SIG-M5 treated with dmso at 0.1 percent for 504 hours (cell line): ENCODE results near the gene KRTAP9-8.
"Not testable (repeated sequence)": the region's sequence is repeated elsewhere in the genome, so short reads cannot be mapped to it uniquely, and the experiment has no call there.

Experiments used
- DNase-seq: peaks from one replicate; lab custom pipeline; 2025; ENCODE audit not compliant: unreplicated experiment; lab: John Stamatoyannopoulos, UW

KRTAP9-8 gene

DNA sequence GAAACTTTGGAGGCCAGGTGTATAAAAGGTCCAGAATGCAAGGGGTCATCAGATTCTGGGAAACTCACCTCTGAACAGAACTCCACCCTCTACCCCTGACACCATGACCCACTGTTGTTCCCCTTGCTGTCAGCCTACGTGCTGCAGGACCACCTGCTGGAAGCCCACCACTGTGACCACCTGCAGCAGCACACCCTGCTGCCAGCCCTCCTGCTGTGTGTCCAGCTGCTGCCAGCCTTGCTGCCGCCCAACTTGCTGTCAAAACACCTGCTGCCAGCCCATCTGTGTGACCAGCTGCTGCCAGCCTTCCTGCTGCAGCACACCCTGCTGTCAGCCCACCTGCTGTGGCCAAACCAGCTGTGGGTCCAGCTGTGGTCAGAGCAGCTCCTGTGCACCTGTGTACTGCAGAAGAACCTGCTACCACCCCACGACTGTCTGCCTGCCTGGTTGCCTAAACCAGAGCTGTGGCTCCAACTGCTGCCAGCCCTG, at the start of gene KRTAP9-8:
Gene KRTAP9-8, plus strand, starts transcription at position 51 of the 489 bp plus-strand sequence. Its CDS starts 53 bp downstream, at position 104.
- DNase-seq = not testable (repeated sequence)

DNA sequence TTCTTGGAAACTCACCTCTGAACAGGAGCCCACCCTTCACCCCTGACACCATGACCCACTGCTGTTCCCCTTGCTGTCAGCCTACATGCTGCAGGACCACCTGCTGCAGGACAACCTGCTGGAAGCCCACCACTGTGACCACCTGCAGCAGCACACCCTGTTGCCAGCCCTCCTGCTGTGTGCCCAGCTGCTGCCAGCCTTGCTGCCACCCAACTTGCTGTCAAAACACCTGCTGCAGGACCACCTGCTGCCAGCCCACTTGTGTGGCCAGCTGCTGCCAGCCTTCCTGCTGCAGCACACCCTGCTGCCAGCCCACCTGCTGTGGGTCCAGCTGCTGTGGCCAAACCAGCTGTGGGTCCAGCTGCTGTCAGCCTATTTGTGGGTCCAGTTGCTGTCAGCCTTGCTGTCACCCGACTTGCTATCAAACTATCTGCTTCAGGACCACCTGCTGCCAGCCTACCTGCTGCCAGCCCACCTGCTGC, 47.9 kb upstream of the KRTAP9-8 start, which contains the start of gene KRTAP9-1:
Gene KRTAP9-1, plus strand, starts transcription at position 51 of the 482 bp plus-strand sequence. Its CDS starts 0 bp downstream, at position 51.
- DNase-seq = not testable (repeated sequence)

DNA sequence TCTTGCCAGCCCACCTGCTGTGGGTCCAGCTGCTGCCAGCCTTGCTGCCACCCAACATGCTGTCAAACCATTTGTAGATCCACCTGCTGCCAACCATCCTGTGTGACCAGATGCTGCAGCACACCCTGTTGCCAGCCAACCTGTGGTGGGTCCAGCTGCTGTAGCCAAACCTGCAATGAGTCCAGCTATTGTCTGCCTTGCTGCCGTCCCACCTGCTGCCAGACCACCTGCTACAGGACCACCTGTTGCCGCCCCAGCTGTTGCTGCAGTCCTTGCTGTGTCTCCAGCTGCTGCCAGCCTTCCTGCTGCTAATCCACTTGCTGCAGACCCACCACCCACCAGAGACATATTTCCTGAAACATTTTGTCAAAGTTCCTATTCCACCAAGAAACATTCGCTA, 47.5 kb upstream of the KRTAP9-8 start:
- DNase-seq = no peak

GRCh38 chr17:41196068-41196467, 41.7 kb upstream of the KRTAP9-8 start:
- DNase-seq = no peak

DNA sequence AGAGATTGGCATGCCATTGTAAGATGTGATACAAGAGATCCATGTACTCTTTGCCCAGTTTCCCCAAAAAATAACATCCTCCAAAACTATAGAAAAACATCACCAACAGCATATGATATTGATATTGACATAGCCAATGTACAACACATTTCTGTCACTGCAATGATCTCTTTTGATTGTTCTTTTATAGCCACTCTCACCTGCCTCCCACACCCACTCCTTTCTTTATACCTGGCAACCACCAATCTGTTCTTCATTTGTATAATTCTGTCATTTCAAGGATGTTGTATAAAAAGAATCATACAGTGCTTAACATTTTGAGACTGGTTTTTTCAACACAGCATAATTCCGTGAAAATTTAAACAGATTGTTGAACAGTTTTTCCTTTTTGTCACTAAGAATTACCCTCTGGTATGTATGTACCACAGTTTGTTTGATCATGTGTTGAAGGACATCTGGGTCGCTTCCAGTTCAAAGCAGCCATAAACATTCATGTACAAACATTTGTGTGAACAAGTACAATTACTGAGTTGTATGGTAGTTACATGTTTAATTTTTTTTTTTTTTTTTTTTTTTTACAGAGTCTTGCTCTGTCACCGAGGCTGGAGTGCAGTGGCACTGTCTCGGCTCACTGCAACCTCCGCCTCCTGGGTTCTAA, 38.2 kb upstream of the KRTAP9-8 start:
- DNase-seq = no peak

DNA sequence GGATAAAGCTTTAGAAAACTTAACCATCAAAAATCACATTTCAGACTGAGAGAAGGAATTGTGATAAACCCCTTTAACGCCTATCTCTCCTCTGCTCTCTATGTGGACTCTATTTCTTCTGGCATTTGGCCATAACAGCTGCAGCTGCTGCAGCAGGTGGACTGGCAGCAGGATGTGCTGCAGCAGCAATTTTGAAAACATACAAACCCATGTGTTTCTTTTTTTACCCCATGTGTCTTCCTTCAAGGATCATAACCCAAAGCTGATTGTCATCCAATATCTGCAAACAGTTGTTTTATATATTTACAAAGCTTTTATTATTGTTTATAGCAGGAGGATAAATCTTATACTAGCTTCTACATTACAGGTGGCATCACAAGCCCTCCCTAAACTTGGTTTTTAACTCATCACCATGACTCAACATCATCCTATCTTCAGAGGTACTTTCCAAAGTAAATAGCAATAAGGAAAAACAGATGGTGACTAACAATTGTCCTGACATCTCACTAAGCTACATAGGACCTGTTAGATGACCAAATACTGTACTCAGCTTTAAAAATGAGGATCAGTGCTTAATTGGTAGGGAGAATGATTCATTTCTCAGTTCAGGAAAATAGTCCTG, 25.8 kb upstream of the KRTAP9-8 start:
- no peak for DNase-seq

- DNase-seq = no peak
These were observed 25.2 kb upstream of the KRTAP9-8 start for GRCh38 chr17:41212524-41213169.

GRCh38 chr17:41215681-41216080, 22.1 kb upstream of the KRTAP9-8 start:
- DNase-seq = no peak

DNA sequence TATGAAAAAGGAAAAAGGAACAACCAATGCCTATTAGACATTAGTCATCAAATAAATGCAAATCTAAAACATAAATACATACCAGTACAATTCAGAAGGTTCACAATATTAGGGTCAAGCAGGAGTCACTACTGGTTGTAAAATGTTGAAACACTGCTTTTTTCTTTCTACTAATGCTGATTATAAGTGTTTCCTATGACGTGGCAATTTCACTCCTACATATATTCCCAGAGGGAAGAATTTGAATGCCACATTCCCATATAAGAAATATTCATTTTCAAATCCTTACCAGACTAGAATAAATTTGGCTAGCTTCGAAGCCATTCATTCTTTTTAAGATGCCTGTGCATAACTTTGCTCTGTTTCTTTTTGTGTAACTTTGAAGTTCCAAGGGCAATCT, 14.0 kb upstream of the KRTAP9-8 start:
- DNase-seq = no peak

DNA sequence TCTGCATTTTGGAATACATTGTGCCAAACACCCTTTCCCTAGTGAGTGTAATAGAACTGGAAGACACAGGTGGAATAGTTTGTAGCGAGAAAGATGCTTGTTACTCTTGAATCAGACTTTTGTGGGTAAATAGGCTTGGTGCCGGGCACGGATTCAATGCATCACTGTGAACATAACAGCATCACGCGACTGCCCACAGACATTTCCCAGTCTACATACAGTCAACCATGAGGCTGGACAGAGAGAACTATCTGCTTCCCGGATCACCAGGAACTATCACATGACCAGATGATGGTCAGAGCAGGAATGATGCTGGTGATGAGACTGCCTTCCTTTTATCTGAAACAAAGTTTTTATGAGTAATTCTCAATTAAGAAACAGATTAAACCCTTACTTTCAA, 11.7 kb upstream of the KRTAP9-8 start:
- no peak for DNase-seq

GRCh38 chr17:41226598-41227095, 11.2 kb upstream of the KRTAP9-8 start, which contains the start of gene KRTAP9-2:
Gene KRTAP9-2 (plus strand): TSS chr17:41226648. CDS start chr17:41226655, 7 bp downstream.
- not testable (repeated sequence) for DNase-seq

GRCh38 chr17:41230094-41230493, 7.7 kb upstream of the KRTAP9-8 start:
- no peak for DNase-seq

DNA sequence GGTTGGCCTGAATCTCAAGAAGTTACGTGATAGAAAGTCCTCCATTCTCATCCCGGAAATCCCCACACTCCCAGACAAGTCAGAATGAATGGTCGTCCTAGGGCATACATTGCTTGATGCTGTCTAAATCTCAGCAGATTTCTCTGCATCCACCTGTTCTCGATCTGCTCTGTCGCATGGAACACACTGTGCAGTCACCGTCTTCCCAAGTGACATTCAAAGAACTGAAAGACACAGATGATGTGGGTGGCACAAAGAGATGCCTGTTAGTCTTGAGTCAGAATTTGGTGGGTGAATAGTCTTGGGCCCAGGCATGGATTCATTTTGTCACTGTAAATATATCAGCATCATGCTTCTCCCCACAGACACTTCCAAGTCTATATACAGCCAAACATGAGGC, 6.1 kb upstream of the KRTAP9-8 start:
- no peak for DNase-seq

- DNase-seq = not testable (repeated sequence)
These were observed 5.2 kb upstream of the KRTAP9-8 start, which contains the start of gene KRTAP9-3 for GRCh38 chr17:41232399-41233105. Gene KRTAP9-3 (plus strand): TSS chr17:41232449. CDS start chr17:41232502, 53 bp downstream.

- DNase-seq = not testable (repeated sequence)
These were observed 683 bp upstream of the KRTAP9-8 start for GRCh38 chr17:41237116-41237515.

GRCh38 chr17:41246995-41247787, 9.4 kb downstream of the KRTAP9-8 start:
- not testable (repeated sequence) for DNase-seq

GRCh38 chr17:41249637-41250240, 11.9 kb downstream of the KRTAP9-8 start, which contains the start of gene KRTAP9-4:
Gene KRTAP9-4 (plus strand): TSS chr17:41249687. CDS start chr17:41249721, 34 bp downstream.
- not testable (repeated sequence) for DNase-seq

GRCh38 chr17:41251261-41251660, 13.5 kb downstream of the KRTAP9-8 start:
- DNase-seq = no peak

DNA sequence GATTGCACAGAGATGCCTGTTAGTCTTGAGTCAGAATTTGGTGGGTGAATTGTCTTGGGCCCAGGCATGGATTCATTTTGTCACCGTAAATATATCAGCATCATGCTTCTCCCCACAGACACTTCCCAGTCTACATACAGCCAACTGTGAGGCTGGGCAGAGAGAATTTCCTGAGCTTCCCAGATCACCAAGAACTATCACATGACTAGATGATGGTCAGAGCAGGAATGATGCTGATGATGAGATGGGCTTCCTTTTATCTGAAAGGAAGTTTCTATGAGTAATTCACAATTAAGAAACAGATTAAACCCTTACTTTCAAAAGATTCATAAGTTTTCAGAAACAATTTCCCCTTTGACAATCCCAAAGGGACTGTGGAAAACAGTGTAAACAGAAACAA, 17.1 kb downstream of the KRTAP9-8 start:
- DNase-seq = no peak
